Naive thymus-derived CD4-positive, alpha-beta T cell (primary cell): ENCODE measurements around the gene FCHSD1. TPM values are rescaled to one million over a fixed set of nuclear protein-coding genes. Genes with fewer than 3 reads are reported as not detected.

Source experiments
- ATAC-seq: fragments of 150-1000 bp; cut with Tn5 transposase; 2 replicates; pipeline ENCODE4 v1.10.0; 2021; ENCODE audit warnings: mild to moderate bottlenecking, moderate library complexity
- CTCF ChIA-PET: fragments of 350-600 bp; sonication (Branson Sonifier 250); formaldehyde crosslinking; loops from one replicate; lab custom pipeline; 2021; ENCODE audit warnings: antibody characterized with exemption; lab: Charles Lee
- POLR2A ChIA-PET: fragments of 350-600 bp; sonication (Branson Sonifier 250); formaldehyde crosslinking; loops from one replicate; lab custom pipeline; 2021; ENCODE audit warnings: antibody characterized with exemption, inconsistent platforms; lab: Charles Lee
- DNase-seq, 9 donors: peaks; one replicate each; pipeline versions ENCODE4 v3.0.0 to v3.0.0-alpha.2; 2020 to 2022; ENCODE audit warnings: mixed read lengths in 1 of 9
- H3K27ac ChIP-seq: one replicate; pipeline ENCODE4 v1.7.0; 2013; ENCODE audit warnings: mild to moderate bottlenecking, low read depth, low read length, moderate library complexity
- H3K27me3 ChIP-seq, 2 donors: one replicate each; pipeline ENCODE4 v1.7.0; 2013; ENCODE audit warnings: low read length in 2 of 2, mild to moderate bottlenecking in 2 of 2, moderate library complexity in 2 of 2; ENCODE audit not compliant: control insufficient read depth in 2 of 2, insufficient read depth in 2 of 2
- H3K36me3 ChIP-seq, 3 experiments: 1 replicate in 2 of 3; 2 replicates in 1 of 3; pipeline ENCODE4 v1.7.0; 2013; ENCODE audit warnings: low read length in 3 of 3, mild to moderate bottlenecking in 3 of 3, moderate library complexity in 1 of 3; ENCODE audit not compliant: insufficient read depth in 3 of 3, control insufficient read depth in 2 of 3
- H3K4me1 ChIP-seq, 2 donors: one replicate each; pipeline ENCODE4 v1.7.0; 2013; ENCODE audit warnings: low read length in 2 of 2, mild to moderate bottlenecking in 2 of 2, moderate library complexity in 1 of 2; ENCODE audit not compliant: control insufficient read depth in 2 of 2, insufficient read depth in 2 of 2
- H3K4me3 ChIP-seq: 2 replicates; pipeline ENCODE4 v1.7.0; 2013; ENCODE audit warnings: mild to moderate bottlenecking, low read length
- H3K9me3 ChIP-seq, 3 experiments: 1 replicate in 2 of 3; 2 replicates in 1 of 3; pipeline ENCODE4 v1.7.0; 2013; ENCODE audit warnings: low read length in 3 of 3; ENCODE audit not compliant: control insufficient read depth in 2 of 3
- H3K27ac Mint-ChIP-seq, 9 donors: one replicate each; pipeline ENCODE4 v1.8.0; 2020 to 2022; ENCODE audit warnings: mixed read lengths in 9 of 9, mild to moderate bottlenecking in 8 of 9, moderate library complexity in 5 of 9, inconsistent platforms in 2 of 9
- H3K27me3 Mint-ChIP-seq, 5 donors: one replicate each; pipeline ENCODE4 v1.8.0; 2021 to 2022; ENCODE audit warnings: mixed read lengths in 5 of 5, mild to moderate bottlenecking in 1 of 5
- H3K36me3 Mint-ChIP-seq, 5 donors: one replicate each; pipeline ENCODE4 v1.8.0; 2020 to 2022; ENCODE audit warnings: mixed read lengths in 5 of 5, mild to moderate bottlenecking in 3 of 5, inconsistent platforms in 1 of 5
- H3K4me1 Mint-ChIP-seq, 7 donors: one replicate each; pipeline ENCODE4 v1.8.0; 2020 to 2022; ENCODE audit warnings: mixed read lengths in 7 of 7, mild to moderate bottlenecking in 3 of 7, inconsistent platforms in 1 of 7
- H3K4me3 Mint-ChIP-seq, 10 donors: one replicate each; pipeline ENCODE4 v1.8.0; 2020 to 2022; ENCODE audit warnings: mild to moderate bottlenecking in 10 of 10, mixed read lengths in 10 of 10, moderate library complexity in 6 of 10, inconsistent platforms in 2 of 10
- H3K9me3 Mint-ChIP-seq, 11 donors: one replicate each; pipeline ENCODE4 v1.8.0; 2020 to 2022; ENCODE audit warnings: mixed read lengths in 11 of 11, mild to moderate bottlenecking in 4 of 11, inconsistent platforms in 1 of 11, moderate library complexity in 1 of 11
- intact Hi-C, 2 donors: fragments of 100-400 bp; cut with micrococcal nuclease; formaldehyde crosslinking; loops; one replicate each; pipeline ENCODE4 v1.15.1; 2023
- polyA plus RNA-seq, 2 donors: library from polyadenylated mRNA; unstranded; fragments of 300-500 nt; fragmentation: Illumina TruSeq; gene quantifications; one replicate each; pipeline ENCODE4 v1.2.3, GENCODE V29; 2021
- total RNA-seq, 6 experiments: library from RNA in 5 of 6; stranded (reverse) in 5 of 6; gene quantifications; 1 replicate in 5 of 6; 2 replicates in 1 of 6; pipeline ENCODE4 v1.2.3 and lab custom pipeline; 2021 to 2026

The FCHSD1 gene
- total and polyA plus RNA-seq, 7 experiments from 2014 or later: 4.9 to 96.1 (median 73.0) TPM

- H3K27ac Mint-ChIP-seq: peak overlapping the region in 1 of 9 donors; percentile 68
- Histone ChIP-seq H3K27ac (no peak overlapping the region), H3K9me3 (no peaks in the 10 kb centered on the region), H3K4me3 (no peak overlapping the region), H3K36me3 (no peaks in the 10 kb centered on the region), H3K4me1 (no peaks in the 10 kb centered on the region), H3K27me3 (no peaks in the 10 kb centered on the region)
- intact Hi-C loops: loop anchor here in 1 of 2 donors (5.0 kb wide), 1 partner anchor 143 kb away; no protein-coding TSS in a partner anchor
- H3K4me1 Mint-ChIP-seq: peaks cover 0 to 6% (median 3%) of the 10 kb centered on the region in 7 donors
- H3K27me3 Mint-ChIP-seq: no peaks in the 10 kb centered on the region
- H3K9me3 Mint-ChIP-seq: no peaks in the 10 kb centered on the region
- CTCF ChIA-PET: interaction anchor here (0.7 to 3.3 kb wide), 10 partner anchors 10 to 291 kb away, joined by 3 to 15 read pairs (median 6); partner anchors contain the start of genes ARAP3 and PCDH1
- no peak overlapping the region for H3K4me3 Mint-ChIP-seq
- ATAC-seq (no peak), DNase-seq (no peak)
- no peaks in the 10 kb centered on the region for H3K36me3 Mint-ChIP-seq
- POLR2A ChIA-PET: interaction anchor here (0.8 to 1.4 kb wide), 3 partner anchors 12 to 29 kb away, joined by 3 to 6 read pairs (median 4); no protein-coding TSS in a partner anchor
Measured at GRCh38 chr5:141669520-141669919, 18.3 kb upstream of the FCHSD1 start.

GRCh38 chr5:141668601-141669265 lies 17.5 kb upstream of the FCHSD1 start:
- CTCF ChIA-PET: interaction anchor here (0.7 to 3.3 kb wide), 9 partner anchors 9 to 292 kb away, joined by 3 to 15 read pairs (median 7); partner anchors contain the start of gene PCDH1

GRCh38 chr5:141665995-141666940 lies 15.1 kb upstream of the FCHSD1 start:
- Mint-ChIP-seq H3K36me3 (no peaks in the 10 kb centered on the region), H3K9me3 (no peaks in the 10 kb centered on the region), H3K27me3 (no peaks in the 10 kb centered on the region), H3K4me1 (peaks cover 0 to 6% (median 3%) of the 10 kb centered on the region in 7 donors), H3K27ac (no peak overlapping the region), H3K4me3 (no peak overlapping the region)
- DNase-seq (no peak), ATAC-seq (no peak)
- ChIA-PET CTCF (interaction anchor here (0.7 to 4.4 kb wide), 7 partner anchors 10 to 294 kb away, joined by 3 to 54 read pairs (median 4); partner anchors contain the start of genes DELE1 and PCDH1), POLR2A (interaction anchor here (2.2 kb wide), 1 partner anchor 29 kb away, joined by 5 read pairs; the partner anchor contains the start of genes HDAC3 and RELL2)
- intact Hi-C loops: loop anchor here (1.0 to 5.0 kb wide), 10 partner anchors 15 to 1033 kb away; partner anchors contain the start of gene RNF14 (in 1 of the 2)
- Histone ChIP-seq H3K36me3 (no peaks in the 10 kb centered on the region), H3K9me3 (no peaks in the 10 kb centered on the region), H3K4me3 (no peak overlapping the region), H3K27me3 (no peaks in the 10 kb centered on the region), H3K27ac (no peak overlapping the region), H3K4me1 (no peaks in the 10 kb centered on the region)

More at GRCh38 chr5:141668601-141669265, 17.5 kb upstream of the FCHSD1 start:
- no peaks in the 10 kb centered on the region for H3K36me3 ChIP-seq
- H3K27ac ChIP-seq: no peak overlapping the region
- no peak overlapping the region for H3K4me3 ChIP-seq
- peaks cover 0 to 6% (median 3%) of the 10 kb centered on the region in 7 donors for H3K4me1 Mint-ChIP-seq
- no peaks in the 10 kb centered on the region for H3K27me3 ChIP-seq
- no peaks in the 10 kb centered on the region for H3K27me3 Mint-ChIP-seq
- H3K4me3 Mint-ChIP-seq: no peak overlapping the region
- no peaks in the 10 kb centered on the region for H3K36me3 Mint-ChIP-seq
- peak overlapping the region in 1 of 9 donors; percentile 6 for H3K27ac Mint-ChIP-seq
- H3K9me3 Mint-ChIP-seq: no peaks in the 10 kb centered on the region
- POLR2A ChIA-PET: interaction anchor here (0.9 to 1.4 kb wide), 2 partner anchors 11 to 15 kb away, joined by 3 to 6 read pairs; no protein-coding TSS in a partner anchor
- no peak for ATAC-seq
- intact Hi-C loops: loop anchor here in 1 of 2 donors (5.0 kb wide), 1 partner anchor 144 kb away; no protein-coding TSS in a partner anchor
- H3K9me3 ChIP-seq: no peaks in the 10 kb centered on the region
- no peaks in the 10 kb centered on the region for H3K4me1 ChIP-seq
- DNase-seq: no peak

- Histone ChIP-seq H3K36me3 (no peaks in the 10 kb centered on the region), H3K27me3 (no peaks in the 10 kb centered on the region), H3K4me1 (no peaks in the 10 kb centered on the region), H3K4me3 (no peak overlapping the region), H3K9me3 (no peaks in the 10 kb centered on the region), H3K27ac (no peak overlapping the region)
- Mint-ChIP-seq H3K4me3 (no peak overlapping the region), H3K36me3 (no peaks in the 10 kb centered on the region), H3K27ac (no peak overlapping the region), H3K27me3 (no peaks in the 10 kb centered on the region), H3K9me3 (no peaks in the 10 kb centered on the region), H3K4me1 (peaks cover 0 to 6% (median 3%) of the 10 kb centered on the region in 7 donors)
- ATAC-seq: peak; percentile 94
- peak; percentile 36 to 75 (median 61) for DNase-seq
- POLR2A ChIA-PET: interaction anchor here (1.2 to 2.2 kb wide), 2 partner anchors 28 to 295 kb away, joined by 5 read pairs; partner anchors contain the start of genes HDAC3 and RELL2
- intact Hi-C loops: loop anchor here (1.0 to 5.0 kb wide), 10 partner anchors 16 to 1034 kb away; partner anchors contain the start of gene RNF14 (in 1 of the 2)
- CTCF ChIA-PET: interaction anchor here (0.6 to 4.4 kb wide), 15 partner anchors 8 to 296 kb away, joined by 3 to 54 read pairs (median 5); partner anchors contain the start of genes PCDH1 and PCDH12
Measured at GRCh38 chr5:141664733-141665461, 13.7 kb upstream of the FCHSD1 start.

- no peaks in the 10 kb centered on the region for H3K36me3 ChIP-seq
- no peak overlapping the region for H3K4me3 Mint-ChIP-seq
- H3K4me1 ChIP-seq: no peaks in the 10 kb centered on the region
- H3K4me1 Mint-ChIP-seq: peaks cover 0 to 6% (median 3%) of the 10 kb centered on the region in 7 donors
- ATAC-seq (no peak), DNase-seq (no peak)
- H3K9me3 ChIP-seq: no peaks in the 10 kb centered on the region
- no peak overlapping the region for H3K27ac ChIP-seq
- no peaks in the 10 kb centered on the region for H3K36me3 Mint-ChIP-seq
- H3K9me3 Mint-ChIP-seq: peaks cover 0 to 2% (median 0%) of the 10 kb centered on the region in 11 donors
- no peak overlapping the region for H3K4me3 ChIP-seq
- H3K27ac Mint-ChIP-seq: no peak overlapping the region
- intact Hi-C loops: no loop called here
- H3K27me3 Mint-ChIP-seq: no peaks in the 10 kb centered on the region
- CTCF ChIA-PET: interaction anchor here (0.7 to 3.9 kb wide), 7 partner anchors 10 to 297 kb away, joined by 3 to 24 read pairs (median 6); partner anchors contain the start of gene PCDH1
- POLR2A ChIA-PET: no interaction called here
- H3K27me3 ChIP-seq: no peaks in the 10 kb centered on the region
Measured at GRCh38 chr5:141663506-141663905, 12.3 kb upstream of the FCHSD1 start.
